UCSD-AML1 (cell line): ENCODE measurements around the gene ZBTB44.

Experiments
- DNase-seq: peaks from one replicate; lab custom pipeline; 2025; ENCODE audit not compliant: unreplicated experiment; lab: John Stamatoyannopoulos, UW

ZBTB44 gene

GRCh38 chr11:130178441-130179339 is 136.0 kb downstream of the ZBTB44 start:
- DNase-seq: no peak

GRCh38 chr11:130177782-130178181 is 136.9 kb downstream of the ZBTB44 start:
- no peak for DNase-seq
